Activated CD8-positive, alpha-beta T cell treated with anti-CD3 and anti-CD28 coated beads for 36 hours (primary cell): ENCODE results near the gene KLHL33. TPM values are rescaled to one million over a fixed set of nuclear protein-coding genes. Genes with fewer than 3 reads are reported as not detected.

Experiments
- ATAC-seq: fragments of 200-7000 bp; cut with Tn5 transposase; one replicate; pipeline ENCODE4 v1.10.0; 2021; ENCODE audit warnings: mild to moderate bottlenecking, moderate library complexity
- CTCF ChIA-PET: fragments of 350-600 bp; sonication (Branson Sonifier 250); formaldehyde crosslinking; loops from one replicate; lab custom pipeline; 2021; ENCODE audit warnings: antibody characterized with exemption; lab: Charles Lee
- POLR2A ChIA-PET: fragments of 350-600 bp; sonication (Branson Sonifier 250); formaldehyde crosslinking; loops from one replicate; lab custom pipeline; 2021; ENCODE audit warnings: antibody characterized with exemption; lab: Charles Lee
- DNase-seq: peaks from one replicate; pipeline ENCODE4 v3.0.0-alpha.2; 2020
- H3K27ac Mint-ChIP-seq: one replicate; pipeline ENCODE4 v1.8.0; 2021; ENCODE audit warnings: mild to moderate bottlenecking, mixed read lengths
- H3K27me3 Mint-ChIP-seq: one replicate; pipeline ENCODE4 v1.8.0; 2021; ENCODE audit warnings: mixed read lengths
- H3K36me3 Mint-ChIP-seq: one replicate; pipeline ENCODE4 v1.8.0; 2021; ENCODE audit warnings: low read depth, mixed read lengths
- H3K4me1 Mint-ChIP-seq: one replicate; pipeline ENCODE4 v1.8.0; 2021; ENCODE audit warnings: low read depth, mixed read lengths
- H3K4me3 Mint-ChIP-seq: one replicate; pipeline ENCODE4 v1.8.0; 2021; ENCODE audit warnings: mild to moderate bottlenecking, moderate library complexity, mixed read lengths
- H3K9me3 Mint-ChIP-seq: one replicate; pipeline ENCODE4 v1.8.0; 2021; ENCODE audit warnings: mixed read lengths
- intact Hi-C: fragments of 100-400 bp; cut with micrococcal nuclease; formaldehyde crosslinking; loops from one replicate; pipeline ENCODE4 v1.10.0; 2022
- total RNA-seq, 2 experiments: library from RNA; stranded (reverse); gene quantifications; one replicate each; pipeline ENCODE4 v1.2.3, GENCODE V29; 2021
- TF ChIP-seq, protein P1 (sequence below): fragments of 200-600 bp; IDR thresholded peaks from one replicate; pipeline ENCODE4 v1.8.0; 2022; ENCODE audit warnings: antibody characterized with exemption, mild to moderate bottlenecking

The KLHL33 gene
- total RNA-seq, 2 experiments from 2014 or later, result 0.54 to 0.59 TPM

DNA sequence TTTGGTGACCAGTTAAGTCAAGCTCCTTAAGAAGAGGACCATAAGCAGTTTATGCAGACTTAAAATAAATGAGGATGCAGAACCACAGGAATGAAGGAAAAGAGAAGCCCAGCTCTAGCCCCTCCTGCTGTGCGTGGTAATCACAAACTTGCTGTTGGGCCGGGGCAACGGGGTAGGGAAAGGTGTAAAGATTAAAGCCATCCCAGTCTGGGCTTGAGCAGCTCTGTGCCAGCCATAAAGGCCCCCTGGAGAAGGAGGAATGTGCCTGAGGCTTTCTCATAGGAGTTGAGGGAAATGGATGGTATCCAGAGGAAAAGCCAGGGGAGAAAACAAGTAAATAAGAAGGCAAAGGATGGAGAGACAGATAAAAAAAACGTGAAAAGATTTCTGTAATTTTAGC, 47.8 kb downstream of the KLHL33 start:
- Mint-ChIP-seq H3K27me3 (no peaks in the 10 kb centered on the region), H3K27ac (no peak overlapping the region), H3K9me3 (no peaks in the 10 kb centered on the region), H3K4me1 (no peaks in the 10 kb centered on the region), H3K4me3 (no peak overlapping the region), H3K36me3 (peaks cover 41% of the 10 kb centered on the region)
- TF ChIP-seq, protein P1, sequence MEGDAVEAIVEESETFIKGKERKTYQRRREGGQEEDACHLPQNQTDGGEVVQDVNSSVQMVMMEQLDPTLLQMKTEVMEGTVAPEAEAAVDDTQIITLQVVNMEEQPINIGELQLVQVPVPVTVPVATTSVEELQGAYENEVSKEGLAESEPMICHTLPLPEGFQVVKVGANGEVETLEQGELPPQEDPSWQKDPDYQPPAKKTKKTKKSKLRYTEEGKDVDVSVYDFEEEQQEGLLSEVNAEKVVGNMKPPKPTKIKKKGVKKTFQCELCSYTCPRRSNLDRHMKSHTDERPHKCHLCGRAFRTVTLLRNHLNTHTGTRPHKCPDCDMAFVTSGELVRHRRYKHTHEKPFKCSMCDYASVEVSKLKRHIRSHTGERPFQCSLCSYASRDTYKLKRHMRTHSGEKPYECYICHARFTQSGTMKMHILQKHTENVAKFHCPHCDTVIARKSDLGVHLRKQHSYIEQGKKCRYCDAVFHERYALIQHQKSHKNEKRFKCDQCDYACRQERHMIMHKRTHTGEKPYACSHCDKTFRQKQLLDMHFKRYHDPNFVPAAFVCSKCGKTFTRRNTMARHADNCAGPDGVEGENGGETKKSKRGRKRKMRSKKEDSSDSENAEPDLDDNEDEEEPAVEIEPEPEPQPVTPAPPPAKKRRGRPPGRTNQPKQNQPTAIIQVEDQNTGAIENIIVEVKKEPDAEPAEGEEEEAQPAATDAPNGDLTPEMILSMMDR, result no peak
- ChIA-PET POLR2A (no interaction called here), CTCF (no interaction called here)
- ATAC-seq, result no peak
- intact Hi-C loops, result no loop called here
- DNase-seq, result no peak

DNA sequence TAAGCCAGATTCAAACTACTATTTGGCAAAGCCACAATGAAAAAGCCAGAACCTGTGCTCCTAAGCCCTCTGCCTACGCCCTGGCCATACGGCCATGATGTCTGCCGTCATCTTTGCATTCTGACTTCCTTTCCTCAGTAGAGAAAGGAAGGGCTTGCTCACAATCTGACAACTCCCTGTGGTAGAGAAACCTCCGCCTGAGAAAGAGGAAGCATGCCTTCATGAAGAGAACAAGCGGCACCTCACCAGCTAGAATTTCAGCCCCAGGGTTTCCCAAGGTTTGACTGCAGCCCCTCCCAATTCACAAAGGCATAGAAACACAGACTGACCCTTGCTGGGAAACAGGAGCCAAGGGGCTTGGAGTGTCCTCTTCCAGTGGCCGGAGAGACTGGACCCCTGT, 48.4 kb downstream of the KLHL33 start:
- TF ChIP-seq, protein P1, result no peak
- ChIA-PET POLR2A (no interaction called here), CTCF (no interaction called here)
- H3K4me1 Mint-ChIP-seq, result no peaks in the 10 kb centered on the region
- no peaks in the 10 kb centered on the region for H3K9me3 Mint-ChIP-seq
- no peak overlapping the region for H3K4me3 Mint-ChIP-seq
- H3K27me3 Mint-ChIP-seq, result no peaks in the 10 kb centered on the region
- H3K36me3 Mint-ChIP-seq, result peaks cover 44% of the 10 kb centered on the region
- H3K27ac Mint-ChIP-seq, result no peak overlapping the region
- ATAC-seq (no peak), DNase-seq (no peak)
- intact Hi-C loops, result no loop called here

DNA sequence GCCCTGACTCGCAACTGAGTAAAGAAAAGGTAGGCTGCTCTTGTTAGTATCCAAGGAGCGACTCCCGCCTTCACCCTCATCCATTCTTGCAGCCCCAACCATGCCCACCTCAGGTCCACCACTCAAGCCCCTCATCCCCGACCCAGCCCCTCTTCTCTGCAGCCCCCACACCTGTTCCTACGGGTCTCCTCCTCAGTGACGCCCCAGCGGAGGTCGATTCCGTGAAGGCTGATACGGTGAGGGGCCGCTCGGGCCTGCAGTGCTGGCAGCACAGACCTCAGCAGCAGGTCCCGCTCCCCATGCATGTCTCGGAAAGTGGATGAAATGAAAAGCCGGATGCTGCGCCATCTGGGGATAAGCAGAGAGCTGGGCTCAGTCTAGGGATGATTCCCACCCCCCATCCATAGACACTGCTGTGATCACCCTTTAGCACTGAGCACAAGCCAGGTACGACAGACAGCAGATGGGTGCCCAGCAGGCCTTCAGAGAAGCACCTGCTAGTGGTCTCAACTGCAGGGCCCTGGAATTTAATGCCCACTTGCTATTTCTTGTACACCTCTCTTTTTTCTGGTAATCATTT, 49.6 kb downstream of the KLHL33 start:
- H3K4me1 Mint-ChIP-seq, result no peaks in the 10 kb centered on the region
- H3K9me3 Mint-ChIP-seq, result no peaks in the 10 kb centered on the region
- no peak for ATAC-seq
- POLR2A ChIA-PET, result no interaction called here
- intact Hi-C loops, result no loop called here
- no peak overlapping the region for H3K4me3 Mint-ChIP-seq
- CTCF ChIA-PET, result no interaction called here
- no peak overlapping the region for H3K27ac Mint-ChIP-seq
- H3K27me3 Mint-ChIP-seq, result no peaks in the 10 kb centered on the region
- DNase-seq, result no peak
- H3K36me3 Mint-ChIP-seq, result peaks cover 51% of the 10 kb centered on the region
- TF ChIP-seq, protein P1, result no peak

DNA sequence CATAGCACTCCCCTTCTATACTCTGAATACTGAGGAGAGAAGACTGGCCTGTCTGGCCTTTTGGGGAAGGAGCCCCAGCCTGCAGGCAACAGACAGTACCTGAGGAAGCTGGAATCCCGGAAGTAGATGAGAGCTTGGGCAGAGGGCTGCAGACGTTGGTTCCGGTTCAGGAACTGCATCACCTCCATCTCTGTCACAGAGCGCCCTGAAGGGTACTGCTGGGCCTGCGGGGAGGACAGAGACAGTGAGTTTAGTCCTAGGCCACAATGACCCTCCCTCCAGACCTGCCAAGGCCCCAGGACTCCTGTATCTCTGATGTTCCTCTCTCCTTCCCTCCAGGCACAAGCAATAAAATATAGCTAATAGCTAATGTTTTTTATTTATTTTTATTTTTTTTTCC, 51.1 kb downstream of the KLHL33 start:
- ChIA-PET CTCF (interaction anchor here (1.1 to 1.4 kb wide), 4 partner anchors 9 to 57 kb away, joined by 3 to 4 read pairs (median 4); no protein-coding TSS in a partner anchor), POLR2A (interaction anchor here (0.7 to 1.5 kb wide), 3 partner anchors 11 to 70 kb away, joined by 3 to 4 read pairs (median 3); partner anchors contain the start of gene APEX1)
- Mint-ChIP-seq H3K27me3 (no peaks in the 10 kb centered on the region), H3K4me1 (peaks cover 5% of the 10 kb centered on the region), H3K9me3 (no peaks in the 10 kb centered on the region), H3K4me3 (no peak overlapping the region), H3K27ac (no peak overlapping the region), H3K36me3 (peaks cover 50% of the 10 kb centered on the region)
- ATAC-seq (no peak), DNase-seq (no peak)
- intact Hi-C loops, result no loop called here
- TF ChIP-seq, protein P1, result no peak

DNA sequence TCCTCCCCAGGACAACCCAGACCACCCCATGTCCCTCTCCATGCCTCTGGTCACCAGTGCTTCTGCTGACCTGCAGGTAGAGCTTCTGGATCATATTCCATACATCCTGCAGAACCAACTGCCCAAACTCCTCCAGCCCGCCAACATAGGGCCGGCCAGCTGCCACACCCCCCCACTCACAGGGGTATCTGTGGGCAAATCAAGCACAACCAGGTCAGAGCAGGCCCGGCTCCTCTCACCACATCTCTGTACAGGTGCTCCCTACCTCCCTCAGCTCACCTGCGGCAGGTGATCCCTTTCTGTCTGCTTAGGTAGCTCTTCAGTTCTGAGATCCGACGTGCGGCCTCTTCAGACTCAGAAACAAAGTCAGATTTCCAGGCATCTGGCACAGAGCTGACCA, 51.6 kb downstream of the KLHL33 start:
- Mint-ChIP-seq H3K4me1 (peaks cover 5% of the 10 kb centered on the region), H3K4me3 (no peak overlapping the region), H3K36me3 (peaks cover 47% of the 10 kb centered on the region), H3K27ac (no peak overlapping the region), H3K27me3 (no peaks in the 10 kb centered on the region), H3K9me3 (no peaks in the 10 kb centered on the region)
- ChIA-PET CTCF (interaction anchor here (1.1 to 1.4 kb wide), 3 partner anchors 14 to 57 kb away, joined by 3 to 4 read pairs (median 3); no protein-coding TSS in a partner anchor), POLR2A (interaction anchor here (1.5 kb wide), 1 partner anchor 25 kb away, joined by 3 read pairs; no protein-coding TSS in a partner anchor)
- DNase-seq (no peak), ATAC-seq (no peak)
- intact Hi-C loops, result no loop called here
- TF ChIP-seq, protein P1, result no peak
